NB4 (cell line): ENCODE data around the gene AZGP1.
"Not testable (repeated sequence)": the region's sequence is repeated elsewhere in the genome, so short reads cannot be mapped to it uniquely, and the experiment has no call there.

Experiments
- DNase-seq: peaks from one replicate; pipeline ENCODE4 v3.0.0; 2010; ENCODE audit warnings: low read depth
- H3K4me3 ChIP-seq: one replicate; pipeline ENCODE4 v1.5.1; 2011; ENCODE audit warnings: mild to moderate bottlenecking, low read depth, low read length, moderate library complexity
- CTCF ChIP-seq: IDR thresholded peaks from one replicate; pipeline ENCODE4 v1.5.1; 2012; ENCODE audit warnings: low read depth, low read length
- MAX ChIP-seq: IDR thresholded peaks from 2 replicates; pipeline ENCODE4 v1.6.1; 2011; ENCODE audit warnings: low read depth, low read length
- MYC ChIP-seq: IDR thresholded peaks from 2 replicates; pipeline ENCODE4 v1.6.1; 2011; ENCODE audit warnings: low read depth, low read length
- POLR2A ChIP-seq: IDR thresholded peaks from 2 replicates; pipeline ENCODE4 v1.6.1; 2011; ENCODE audit warnings: mild to moderate bottlenecking; ENCODE audit not compliant: insufficient read length; ENCODE audit errors: extremely low read depth

AZGP1 gene

GRCh38 chr7:99992330-99993038 lies 16.7 kb upstream of the AZGP1 start:
- TF ChIP-seq MAX = no peak
- no peak for TF ChIP-seq POLR2A
- no peak for TF ChIP-seq CTCF
- TF ChIP-seq MYC = no peak
- DNase-seq = no peak
- H3K4me3 ChIP-seq = no peak overlapping the region

- not testable (repeated sequence) for H3K4me3 ChIP-seq, DNase-seq
Observed at GRCh38 chr7:99991543-99991942, 15.7 kb upstream of the AZGP1 start.

- no peak for DNase-seq
Observed at GRCh38 chr7:99990460-99990852, 14.6 kb upstream of the AZGP1 start.

GRCh38 chr7:99987846-99988245 lies 12.0 kb upstream of the AZGP1 start:
- DNase-seq = no peak
- H3K4me3 ChIP-seq = no peak overlapping the region
- TF ChIP-seq POLR2A (no peak), MYC (no peak)

More at GRCh38 chr7:99990460-99990852, 14.6 kb upstream of the AZGP1 start:
- TF ChIP-seq CTCF (no peak), POLR2A (no peak), MYC (no peak), MAX (no peak)
- no peak overlapping the region for H3K4me3 ChIP-seq

- DNase-seq, H3K4me3 ChIP-seq: not testable (repeated sequence)
Observed at GRCh38 chr7:99987306-99987705, 11.5 kb upstream of the AZGP1 start.

GRCh38 chr7:99984593-99984992 lies 8.8 kb upstream of the AZGP1 start:
- TF ChIP-seq MAX = no peak
- no peak for TF ChIP-seq CTCF
- no peak for TF ChIP-seq MYC
- TF ChIP-seq POLR2A = no peak
- no peak overlapping the region for H3K4me3 ChIP-seq

GRCh38 chr7:99981066-99981465 lies 5.2 kb upstream of the AZGP1 start:
- DNase-seq, H3K4me3 ChIP-seq: not testable (repeated sequence)

More at GRCh38 chr7:99984593-99984992, 8.8 kb upstream of the AZGP1 start:
- no peak for DNase-seq

GRCh38 chr7:99980448-99980872 lies 4.6 kb upstream of the AZGP1 start:
- not testable (repeated sequence) for H3K4me3 ChIP-seq, DNase-seq

GRCh38 chr7:99979814-99980225 lies 4.0 kb upstream of the AZGP1 start:
- not testable (repeated sequence) for H3K4me3 ChIP-seq
- DNase-seq = peak; percentile 31
- peak; percentile 38 for TF ChIP-seq CTCF
